HEK293T (cell line): ENCODE measurements around the gene UPK3B.
"Not testable (repeated sequence)": the region's sequence is repeated elsewhere in the genome, so short reads cannot be mapped to it uniquely, and the experiment has no call there.

ENCODE experiments used
- ARNT ChIP-seq: fragments of 450-650 bp; IDR thresholded peaks from 2 replicates; pipeline ENCODE4 v1.6.1; 2017; ENCODE audit warnings: mild to moderate bottlenecking
- BHLHE40 ChIP-seq: fragments of 450-650 bp; IDR thresholded peaks from 2 replicates; pipeline ENCODE4 v1.6.1; 2016; ENCODE audit warnings: mild to moderate bottlenecking, moderate library complexity, borderline replicate concordance
- CTBP1 ChIP-seq: fragments of 450-650 bp; IDR thresholded peaks from 2 replicates; pipeline ENCODE4 v1.6.1; 2016; ENCODE audit warnings: borderline replicate concordance
- ELF4 ChIP-seq: fragments of 450-650 bp; IDR thresholded peaks from 2 replicates; pipeline ENCODE4 v1.6.1; 2017; ENCODE audit warnings: antibody characterized with exemption
- FOXA1 ChIP-seq: fragments of 450-650 bp; IDR thresholded peaks from 2 replicates; pipeline ENCODE4 v1.6.1; 2016; ENCODE audit warnings: mild to moderate bottlenecking
- FOXK2 ChIP-seq: fragments of 450-650 bp; IDR thresholded peaks from 2 replicates; pipeline ENCODE4 v1.6.1; 2016; ENCODE audit warnings: mild to moderate bottlenecking
- HDGF ChIP-seq: fragments of 450-650 bp; IDR thresholded peaks from 2 replicates; pipeline ENCODE4 v1.6.1; 2017; ENCODE audit warnings: antibody characterized with exemption, borderline replicate concordance
- LEF1 ChIP-seq: fragments of 450-650 bp; IDR thresholded peaks from 2 replicates; pipeline ENCODE4 v1.6.1; 2017; ENCODE audit warnings: mild to moderate bottlenecking, borderline replicate concordance
- NFRKB ChIP-seq: fragments of 450-650 bp; IDR thresholded peaks from 2 replicates; pipeline ENCODE4 v1.6.1; 2016; ENCODE audit warnings: mild to moderate bottlenecking, moderate library complexity
- PKNOX1 ChIP-seq: fragments of 450-650 bp; IDR thresholded peaks from 2 replicates; pipeline ENCODE4 v1.6.1; 2016
- SP1 ChIP-seq: fragments of 450-650 bp; IDR thresholded peaks from 2 replicates; pipeline ENCODE4 v1.6.1; 2017
- SUZ12 ChIP-seq: fragments of 450-650 bp; IDR thresholded peaks from 2 replicates; pipeline ENCODE4 v1.6.1; 2016; ENCODE audit warnings: mild to moderate bottlenecking
- ZNF384 ChIP-seq: fragments of 450-650 bp; IDR thresholded peaks from 2 replicates; pipeline ENCODE4 v1.6.1; 2016

- TF ChIP-seq SP1, ARNT, ZNF384, SUZ12, NFRKB, FOXA1, LEF1, FOXK2, PKNOX1, ELF4, BHLHE40, CTBP1, HDGF: not testable (repeated sequence)
These were observed 22.4 kb upstream of the UPK3B start for GRCh38 chr7:76487969-76488368.
